RPMI7951 (cell line): ENCODE measurements around the gene ABCD4. TPM values are rescaled to one million over a fixed set of nuclear protein-coding genes. Genes with fewer than 3 reads are reported as not detected.
A peak's percentile ranks its signal among the peaks of the same experiment; 100 is the strongest.

Experiments used
- DNase-seq: peaks from one replicate; pipeline ENCODE4 v3.0.0-alpha.2; 2012; ENCODE audit warnings: low read depth
- total RNA-seq: library from RNA; depleted of rRNA; stranded (reverse); fragments of >200 nt; shearing (Covaris generic); gene quantifications from 2 replicates; pipeline ENCODE4 v1.2.3, GENCODE V29; 2014

ABCD4 gene
- total RNA-seq, 1 experiment from 2014 or later: 15.0 TPM

- DNase-seq: no peak
Measured at GRCh38 chr14:74260525-74261233, 42.1 kb downstream of the ABCD4 start.

GRCh38 chr14:74259513-74259912 is 43.2 kb downstream of the ABCD4 start:
- DNase-seq: no peak

GRCh38 chr14:74258764-74259035 is 44.0 kb downstream of the ABCD4 start:
- no peak for DNase-seq

- no peak for DNase-seq
Measured at GRCh38 chr14:74257941-74258763, 44.6 kb downstream of the ABCD4 start.

GRCh38 chr14:74257078-74257940 is 45.4 kb downstream of the ABCD4 start:
- peak; percentile 81 for DNase-seq

- no peak for DNase-seq
Measured at GRCh38 chr14:74255281-74255680, 47.5 kb downstream of the ABCD4 start.

GRCh38 chr14:74249433-74250375 is 53.0 kb downstream of the ABCD4 start:
- no peak for DNase-seq

- no peak for DNase-seq
Measured at GRCh38 chr14:74248017-74248416, 54.7 kb downstream of the ABCD4 start.

- no peak for DNase-seq
Measured at GRCh38 chr14:74246542-74246941, 56.2 kb downstream of the ABCD4 start.

GRCh38 chr14:74245292-74245691 is 57.4 kb downstream of the ABCD4 start:
- DNase-seq: no peak

- no peak for DNase-seq
Measured at GRCh38 chr14:74244115-74244514, 58.6 kb downstream of the ABCD4 start.

GRCh38 chr14:74243051-74243450 is 59.7 kb downstream of the ABCD4 start:
- DNase-seq: no peak

- no peak for DNase-seq
Measured at GRCh38 chr14:74242780-74243042, 60.0 kb downstream of the ABCD4 start.

- no peak for DNase-seq
Measured at GRCh38 chr14:74242021-74242779, 60.5 kb downstream of the ABCD4 start.

- DNase-seq: no peak
Measured at GRCh38 chr14:74241652-74242017, 61.1 kb downstream of the ABCD4 start.

- DNase-seq: no peak
Measured at GRCh38 chr14:74240794-74241651, 61.7 kb downstream of the ABCD4 start.

GRCh38 chr14:74239848-74240793 is 62.6 kb downstream of the ABCD4 start:
- no peak for DNase-seq

- DNase-seq: no peak
Measured at GRCh38 chr14:74238974-74239847, 63.5 kb downstream of the ABCD4 start, which contains the start of gene VSX2. Gene VSX2, plus strand, starts transcription at chr14:74239449. Its CDS starts 113 bp downstream, at chr14:74239562.
